ENCODE results near the gene RGL1. TPM values are rescaled to one million over a fixed set of nuclear protein-coding genes. Genes with fewer than 3 reads are reported as not detected.

The RGL1 gene
- total RNA-seq, 2 experiments from 2014 or later = 2.6 TPM

GRCh38 chr1:183881387-183882131 is 76.6 kb downstream of the RGL1 start:
- POLR2A ChIA-PET = no interaction called here
- Mint-ChIP-seq H3K27ac (no peak overlapping the region), H3K4me1 (no peaks in the 10 kb centered on the region), H3K36me3 (ENCODE audit: low read depth) (peaks cover 1% of the 10 kb centered on the region), H3K4me3 (no peak overlapping the region), H3K9me3 (no peaks in the 10 kb centered on the region), H3K27me3 (no peaks in the 10 kb centered on the region)
- no peak for DNase-seq
- CTCF ChIA-PET = interaction anchor here (0.6 to 1.6 kb wide), 3 partner anchors 17 to 1039 kb away, joined by 3 read pairs; no protein-coding TSS in a partner anchor

- no peak for DNase-seq
- H3K27me3 Mint-ChIP-seq = no peaks in the 10 kb centered on the region
- ChIA-PET CTCF (interaction anchor here (1.0 to 1.6 kb wide), 2 partner anchors 18 to 33 kb away, joined by 3 read pairs; no protein-coding TSS in a partner anchor), POLR2A (no interaction called here)
- H3K4me3 Mint-ChIP-seq = no peak overlapping the region
- peaks cover 4% of the 10 kb centered on the region for H3K36me3 Mint-ChIP-seq (ENCODE audit: low read depth)
- peaks cover 5% of the 10 kb centered on the region for H3K4me1 Mint-ChIP-seq
- H3K27ac Mint-ChIP-seq = no peak overlapping the region
- no peaks in the 10 kb centered on the region for H3K9me3 Mint-ChIP-seq
Measured at GRCh38 chr1:183882335-183883167, 77.6 kb downstream of the RGL1 start.

GRCh38 chr1:183883623-183884022 is 78.7 kb downstream of the RGL1 start:
- peaks cover 4% of the 10 kb centered on the region for H3K36me3 Mint-ChIP-seq (ENCODE audit: low read depth)
- ChIA-PET CTCF (no interaction called here), POLR2A (no interaction called here)

GRCh38 chr1:183884526-183884925 is 79.6 kb downstream of the RGL1 start:
- no peak overlapping the region for H3K4me3 Mint-ChIP-seq
- no peaks in the 10 kb centered on the region for H3K9me3 Mint-ChIP-seq
- H3K36me3 Mint-ChIP-seq (ENCODE audit: low read depth) = peaks cover 4% of the 10 kb centered on the region

More at GRCh38 chr1:183883623-183884022, 78.7 kb downstream of the RGL1 start:
- Mint-ChIP-seq H3K4me1 (peaks cover 16% of the 10 kb centered on the region), H3K4me3 (no peak overlapping the region), H3K9me3 (no peaks in the 10 kb centered on the region), H3K27ac (no peak overlapping the region), H3K27me3 (no peaks in the 10 kb centered on the region)
- DNase-seq = no peak

GRCh38 chr1:183885142-183885735 is 80.3 kb downstream of the RGL1 start:
- Mint-ChIP-seq H3K4me1 (peaks cover 30% of the 10 kb centered on the region), H3K27me3 (no peaks in the 10 kb centered on the region), H3K4me3 (no peak overlapping the region), H3K36me3 (ENCODE audit: low read depth) (peaks cover 4% of the 10 kb centered on the region), H3K9me3 (no peaks in the 10 kb centered on the region), H3K27ac (no peak overlapping the region)
- CTCF ChIA-PET = no interaction called here
- POLR2A ChIA-PET = no interaction called here
- no peak for DNase-seq

More at GRCh38 chr1:183884526-183884925, 79.6 kb downstream of the RGL1 start:
- Mint-ChIP-seq H3K27ac (no peak overlapping the region), H3K27me3 (no peaks in the 10 kb centered on the region), H3K4me1 (peaks cover 25% of the 10 kb centered on the region)
- CTCF ChIA-PET = no interaction called here
- POLR2A ChIA-PET = no interaction called here
- no peak for DNase-seq

- Mint-ChIP-seq H3K27ac (no peak overlapping the region), H3K4me3 (no peak overlapping the region), H3K9me3 (no peaks in the 10 kb centered on the region), H3K36me3 (ENCODE audit: low read depth) (peaks cover 4% of the 10 kb centered on the region), H3K27me3 (no peaks in the 10 kb centered on the region), H3K4me1 (peaks cover 30% of the 10 kb centered on the region)
- POLR2A ChIA-PET = no interaction called here
- CTCF ChIA-PET = no interaction called here
- DNase-seq = no peak
Measured at GRCh38 chr1:183886083-183886828, 81.3 kb downstream of the RGL1 start.

- ChIA-PET POLR2A (no interaction called here), CTCF (no interaction called here)
- no peak for DNase-seq
- H3K4me3 Mint-ChIP-seq = no peak overlapping the region
- H3K36me3 Mint-ChIP-seq (ENCODE audit: low read depth) = peaks cover 4% of the 10 kb centered on the region
- no peaks in the 10 kb centered on the region for H3K9me3 Mint-ChIP-seq
- H3K4me1 Mint-ChIP-seq = peaks cover 30% of the 10 kb centered on the region
- no peak overlapping the region for H3K27ac Mint-ChIP-seq
- no peaks in the 10 kb centered on the region for H3K27me3 Mint-ChIP-seq
Measured at GRCh38 chr1:183886853-183887252, 81.9 kb downstream of the RGL1 start.

GRCh38 chr1:183887826-183888819 is 83.2 kb downstream of the RGL1 start:
- Mint-ChIP-seq H3K36me3 (ENCODE audit: low read depth) (peaks cover 4% of the 10 kb centered on the region), H3K4me1 (peaks cover 30% of the 10 kb centered on the region), H3K27me3 (no peaks in the 10 kb centered on the region), H3K4me3 (peak overlapping the region; percentile 21), H3K27ac (peak overlapping the region; percentile 85), H3K9me3 (no peaks in the 10 kb centered on the region)
- peak; percentile 8 for DNase-seq
- ChIA-PET CTCF (no interaction called here), POLR2A (no interaction called here)

- no peak for DNase-seq
- H3K36me3 Mint-ChIP-seq (ENCODE audit: low read depth) = peaks cover 4% of the 10 kb centered on the region
- peaks cover 30% of the 10 kb centered on the region for H3K4me1 Mint-ChIP-seq
- H3K27me3 Mint-ChIP-seq = no peaks in the 10 kb centered on the region
- H3K27ac Mint-ChIP-seq = no peak overlapping the region
- POLR2A ChIA-PET = no interaction called here
- H3K4me3 Mint-ChIP-seq = no peak overlapping the region
- no peaks in the 10 kb centered on the region for H3K9me3 Mint-ChIP-seq
- CTCF ChIA-PET = no interaction called here
Measured at GRCh38 chr1:183889095-183889494, 84.2 kb downstream of the RGL1 start.

- Mint-ChIP-seq H3K4me1 (peaks cover 30% of the 10 kb centered on the region), H3K36me3 (ENCODE audit: low read depth) (peaks cover 3% of the 10 kb centered on the region)
Measured at GRCh38 chr1:183891158-183891856, 86.4 kb downstream of the RGL1 start.

GRCh38 chr1:183892351-183892793 is 87.5 kb downstream of the RGL1 start:
- DNase-seq = no peak
- POLR2A ChIA-PET = no interaction called here
- no peaks in the 10 kb centered on the region for H3K27me3 Mint-ChIP-seq
- H3K9me3 Mint-ChIP-seq = no peaks in the 10 kb centered on the region
- CTCF ChIA-PET = interaction anchor here (2.2 kb wide), 1 partner anchor 23 kb away, joined by 6 read pairs; no protein-coding TSS in a partner anchor
- no peak overlapping the region for H3K4me3 Mint-ChIP-seq
- H3K27ac Mint-ChIP-seq = no peak overlapping the region
- H3K36me3 Mint-ChIP-seq (ENCODE audit: low read depth) = peaks cover 2% of the 10 kb centered on the region
- H3K4me1 Mint-ChIP-seq = peaks cover 33% of the 10 kb centered on the region

More at GRCh38 chr1:183891158-183891856, 86.4 kb downstream of the RGL1 start:
- H3K9me3 Mint-ChIP-seq = no peaks in the 10 kb centered on the region
- H3K27me3 Mint-ChIP-seq = no peaks in the 10 kb centered on the region
- DNase-seq = no peak
- ChIA-PET POLR2A (no interaction called here), CTCF (no interaction called here)
- no peak overlapping the region for H3K4me3 Mint-ChIP-seq
- H3K27ac Mint-ChIP-seq = no peak overlapping the region
